Measurements from ENCODE around the gene TCEAL1.
"Not testable (repeated sequence)": the region's sequence is repeated elsewhere in the genome, so short reads cannot be mapped to it uniquely, and the experiment has no call there.

Gene TCEAL1

GRCh38 chrX:103628386-103629317, at the start of gene TCEAL1:
Gene TCEAL1 (plus strand): TSS chrX:103628975. CDS start chrX:103629917, 942 bp downstream.
- no peak for DNase-seq

- no peak for DNase-seq
Measured at GRCh38 chrX:103584596-103584995, 44.2 kb upstream of the TCEAL1 start.

GRCh38 chrX:103585411-103586313, 43.1 kb upstream of the TCEAL1 start, which contains the start of gene TCEAL4:
Gene TCEAL4 (plus strand): TSS chrX:103585515. CDS start chrX:103586676, 1,161 bp downstream.
- DNase-seq: no peak

- no peak for DNase-seq
Measured at GRCh38 chrX:103586314-103586646, 42.5 kb upstream of the TCEAL1 start.

GRCh38 chrX:103586659-103587058, 42.1 kb upstream of the TCEAL1 start:
- no peak for DNase-seq

- not testable (repeated sequence) for DNase-seq
Measured at GRCh38 chrX:103592295-103592694, 36.5 kb upstream of the TCEAL1 start.

GRCh38 chrX:103595202-103595601, 33.6 kb upstream of the TCEAL1 start:
- not testable (repeated sequence) for DNase-seq

- DNase-seq: no peak
Measured at GRCh38 chrX:103607364-103608305, 21.1 kb upstream of the TCEAL1 start, which contains the start of gene TCEAL3. Gene TCEAL3 (plus strand): TSS chrX:103607963. CDS start chrX:103609065, 1,102 bp downstream.

- DNase-seq: no peak
Measured at GRCh38 chrX:103608306-103608963, 20.3 kb upstream of the TCEAL1 start.

- DNase-seq: no peak
Measured at GRCh38 chrX:103610282-103610681, 18.5 kb upstream of the TCEAL1 start.

- no peak for DNase-seq
Measured at GRCh38 chrX:103613362-103613890, 15.3 kb upstream of the TCEAL1 start.

- DNase-seq: no peak
Measured at GRCh38 chrX:103614999-103615398, 13.8 kb upstream of the TCEAL1 start.

- no peak for DNase-seq
Measured at GRCh38 chrX:103615781-103616371, 12.9 kb upstream of the TCEAL1 start.

- no peak for DNase-seq
Measured at GRCh38 chrX:103616676-103617186, 12.0 kb upstream of the TCEAL1 start.

GRCh38 chrX:103624111-103624510, 4.7 kb upstream of the TCEAL1 start:
- DNase-seq: no peak

- no peak for DNase-seq
Measured at GRCh38 chrX:103626855-103627254, 1.9 kb upstream of the TCEAL1 start.

- no peak for DNase-seq
Measured at GRCh38 chrX:103629318-103630170, 769 bp downstream of the TCEAL1 start.

- no peak for DNase-seq
Measured at GRCh38 chrX:103630171-103630511, 1.4 kb downstream of the TCEAL1 start.

- DNase-seq: no peak
Measured at GRCh38 chrX:103631145-103631544, 2.4 kb downstream of the TCEAL1 start.

- DNase-seq: no peak
Measured at GRCh38 chrX:103635436-103635835, 6.7 kb downstream of the TCEAL1 start.

All from MV-4-11 (cell line).